ENCODE data around the gene GBX1.

Gene GBX1

DNA sequence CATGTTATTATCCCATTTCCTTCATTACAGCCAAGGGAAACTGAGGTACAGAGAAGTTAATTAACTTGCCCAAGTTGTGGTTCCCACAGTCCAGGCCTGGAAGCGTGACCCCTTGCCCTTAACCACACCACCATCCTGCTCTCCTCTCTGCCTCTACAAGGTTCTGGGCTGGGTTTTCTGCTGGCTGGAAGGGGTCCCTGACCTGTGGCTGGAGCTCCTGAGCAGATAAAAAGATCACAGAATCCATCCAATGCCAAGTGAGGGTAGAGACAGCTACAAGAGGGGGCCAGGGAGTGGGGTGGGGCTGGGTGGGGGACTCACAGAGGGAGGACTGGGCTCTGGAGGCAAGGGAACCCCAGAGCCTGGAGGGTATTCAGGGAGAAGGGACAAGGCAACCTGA lies 9.8 kb upstream of the GBX1 start:
- TF ChIP-seq REST (IDR thresholded peaks at IDR 0.05; ENCODE audit: insufficient read depth in 1 of 2, low read depth in 2 of 2, low read length in 2 of 2) (no peak), FOXP2 (optimal IDR thresholded peaks at IDR 0.05; ENCODE audit: borderline replicate concordance, extremely low read depth, extremely low read length, insufficient read depth) (no peak), SIN3A (IDR thresholded peaks at IDR 0.05; ENCODE audit: borderline replicate concordance, insufficient read depth, low read length) (no peak), POLR2AphosphoS5 (IDR thresholded peaks at IDR 0.05; ENCODE audit: low read depth, low read length) (no peak), TAF1 (IDR thresholded peaks at IDR 0.05; ENCODE audit: borderline replicate concordance, insufficient read depth, low read length) (no peak)

- TF ChIP-seq FOXP2 (optimal IDR thresholded peaks at IDR 0.05; ENCODE audit: borderline replicate concordance, extremely low read depth, extremely low read length, insufficient read depth), result no peak
Observed at GRCh38 chr7:151176401-151176800, 8.9 kb upstream of the GBX1 start.

DNA sequence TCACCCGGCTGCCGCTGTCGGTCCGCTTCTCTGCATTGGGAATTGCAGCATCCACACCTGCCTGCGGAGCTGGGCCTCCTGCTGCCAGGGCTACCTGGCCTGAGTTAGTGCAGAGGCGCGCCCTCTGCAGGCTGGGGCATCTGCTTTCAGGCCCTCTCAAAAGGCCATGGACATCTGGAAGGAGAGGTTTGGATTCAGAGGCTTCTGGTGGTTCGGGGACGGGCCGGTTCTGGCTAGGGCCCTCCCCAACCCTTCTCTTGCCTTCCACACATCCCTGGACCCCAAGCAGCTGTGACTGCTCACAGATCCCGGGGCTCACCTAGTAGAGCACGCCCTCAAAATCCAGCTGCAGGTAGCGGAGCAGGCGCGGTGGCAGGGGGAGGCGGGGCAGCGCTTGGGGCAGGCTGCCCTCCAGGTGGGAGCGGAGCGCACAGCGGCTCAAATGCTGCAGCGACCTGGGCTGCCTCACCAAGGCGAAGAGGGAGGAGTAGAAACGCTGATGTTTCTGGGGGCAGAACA lies 8.4 kb upstream of the GBX1 start:
- no peak for TF ChIP-seq POLR2AphosphoS5 (IDR thresholded peaks at IDR 0.05; ENCODE audit: low read depth, low read length)
- no peak for TF ChIP-seq SIN3A (IDR thresholded peaks at IDR 0.05; ENCODE audit: borderline replicate concordance, insufficient read depth, low read length)
- no peak for TF ChIP-seq REST (IDR thresholded peaks at IDR 0.05; ENCODE audit: insufficient read depth in 1 of 2, low read depth in 2 of 2, low read length in 2 of 2)
- TF ChIP-seq FOXP2 (optimal IDR thresholded peaks at IDR 0.05; ENCODE audit: borderline replicate concordance, extremely low read depth, extremely low read length, insufficient read depth), result no peak
- TF ChIP-seq TAF1 (IDR thresholded peaks at IDR 0.05; ENCODE audit: borderline replicate concordance, insufficient read depth, low read length), result no peak

GRCh38 chr7:151175047-151175792 lies 7.7 kb upstream of the GBX1 start:
- TF ChIP-seq POLR2AphosphoS5 (IDR thresholded peaks at IDR 0.05; ENCODE audit: low read depth, low read length) (no peak), SIN3A (IDR thresholded peaks at IDR 0.05; ENCODE audit: borderline replicate concordance, insufficient read depth, low read length) (no peak), TAF1 (IDR thresholded peaks at IDR 0.05; ENCODE audit: borderline replicate concordance, insufficient read depth, low read length) (no peak), FOXP2 (optimal IDR thresholded peaks at IDR 0.05; ENCODE audit: borderline replicate concordance, extremely low read depth, extremely low read length, insufficient read depth) (no peak), REST (IDR thresholded peaks at IDR 0.05; ENCODE audit: insufficient read depth in 1 of 2, low read depth in 2 of 2, low read length in 2 of 2) (no peak)

DNA sequence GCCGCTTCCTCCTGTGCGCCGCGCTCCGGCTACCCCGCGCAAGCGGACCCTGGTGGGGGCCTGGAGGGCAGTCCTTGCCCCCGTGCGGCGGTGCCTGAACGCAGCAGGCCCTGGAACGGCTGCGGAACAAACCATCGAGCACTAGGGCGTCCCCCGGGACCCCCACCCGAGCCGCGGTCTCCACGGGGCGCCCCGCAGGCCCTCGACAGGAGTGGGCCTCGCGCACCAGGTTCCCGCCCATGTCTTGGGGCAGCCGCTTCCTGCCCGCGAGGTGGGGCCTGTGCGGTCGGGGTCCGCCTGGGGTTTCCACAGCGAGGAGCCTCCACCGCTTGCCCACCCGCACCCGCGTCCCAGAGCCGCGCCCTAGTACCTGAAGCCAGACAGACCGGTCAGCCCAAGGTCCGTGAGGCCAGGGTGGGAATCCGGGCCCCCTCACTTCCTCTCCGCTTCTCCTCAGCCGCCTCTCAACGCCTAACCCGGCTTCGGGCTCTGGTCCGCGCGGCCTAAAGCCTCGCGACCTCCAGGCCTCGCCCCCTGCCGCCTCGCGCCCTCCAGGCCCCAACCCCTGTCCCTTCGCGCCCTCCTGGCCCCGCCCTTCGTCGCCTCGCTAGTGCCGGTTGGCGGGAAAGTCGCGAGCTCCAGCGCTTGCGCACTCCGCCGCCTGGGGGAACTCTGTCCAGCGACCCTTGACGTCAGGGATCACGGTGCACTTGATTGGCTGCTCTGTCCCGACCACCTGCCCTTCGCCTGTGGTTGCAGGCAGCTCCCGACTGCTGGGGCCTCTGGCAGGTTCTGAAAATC lies 7.0 kb upstream of the GBX1 start:
- TF ChIP-seq FOXP2 (optimal IDR thresholded peaks at IDR 0.05; ENCODE audit: borderline replicate concordance, extremely low read depth, extremely low read length, insufficient read depth), result no peak
- TF ChIP-seq TAF1 (IDR thresholded peaks at IDR 0.05; ENCODE audit: borderline replicate concordance, insufficient read depth, low read length), result no peak
- no peak for TF ChIP-seq REST (IDR thresholded peaks at IDR 0.05; ENCODE audit: insufficient read depth in 1 of 2, low read depth in 2 of 2, low read length in 2 of 2)
- no peak for TF ChIP-seq SIN3A (IDR thresholded peaks at IDR 0.05; ENCODE audit: borderline replicate concordance, insufficient read depth, low read length)
- TF ChIP-seq POLR2AphosphoS5 (IDR thresholded peaks at IDR 0.05; ENCODE audit: low read depth, low read length), result no peak

Measured in PFSK-1 (cell line).